K562 (cell line): Measurements from ENCODE around the gene IFT25.

Experiments used
- ATF4 ChIP-seq: fragments of 450-650 bp; formaldehyde crosslinking; IDR thresholded peaks from 2 replicates; pipeline ENCODE4 v1.4.0; 2022; ENCODE audit warnings: mild to moderate bottlenecking, moderate library complexity
- BHLHE40 ChIP-seq: IDR thresholded peaks from 2 replicates; pipeline ENCODE4 v1.6.1; 2011; ENCODE audit warnings: low read length, improper control_type of control experiment
- BRD9 ChIP-seq: fragments of 450-650 bp; IDR thresholded peaks from 2 replicates; pipeline ENCODE4 v1.6.1; 2018; ENCODE audit warnings: low read depth; ENCODE audit not compliant: partially characterized antibody
- CTCF ChIP-seq, 3 experiments: IDR thresholded peaks in 2 of 3; conservative IDR thresholded peaks in 1 of 3; 2 replicates each; pipeline ENCODE4 v1.5.1; 2011 to 2012; ENCODE audit warnings: low read length in 3 of 3, mild to moderate bottlenecking in 3 of 3, control low read depth in 2 of 3, improper control_type of control experiment in 1 of 3, inconsistent platforms in 1 of 3, low read depth in 1 of 3, mixed read lengths in 1 of 3, moderate library complexity in 1 of 3; ENCODE audit not compliant: insufficient read depth in 2 of 3
- DNMT1 ChIP-seq: fragments of 450-650 bp; IDR thresholded peaks from 2 replicates; pipeline ENCODE4 v1.6.1; 2016; ENCODE audit warnings: antibody characterized with exemption, mild to moderate bottlenecking
- EZH2 ChIP-seq: IDR thresholded peaks from 2 replicates; pipeline ENCODE4 v1.6.1; 2012; ENCODE audit warnings: low read depth, mild to moderate bottlenecking, inconsistent platforms, low read length, borderline replicate concordance
- FOSL1 ChIP-seq: fragments of 200-800 bp; sonication (Bioruptor generic); conservative IDR thresholded peaks from 2 replicates; pipeline ENCODE4 v1.6.1; 2016; ENCODE audit warnings: missing genetic modification characterization, missing compliant biosample characterization
- FOXJ3 ChIP-seq: sonication (generic); formaldehyde crosslinking; IDR thresholded peaks from 2 replicates; pipeline ENCODE4 v1.4.0; 2020; ENCODE audit warnings: mild to moderate bottlenecking, missing genetic modification reagents
- JUNB ChIP-seq: fragments of 450-650 bp; formaldehyde crosslinking; conservative IDR thresholded peaks from 2 replicates; pipeline ENCODE4 v1.4.0; 2020; ENCODE audit warnings: mild to moderate bottlenecking
- KAT2B ChIP-seq: IDR thresholded peaks from one replicate; pipeline ENCODE4 v1.6.1; 2012; ENCODE audit warnings: low read depth, mild to moderate bottlenecking, control low read depth, inconsistent platforms, low read length, moderate library complexity
- RFX5 ChIP-seq: IDR thresholded peaks from 2 replicates; pipeline ENCODE4 v1.6.1; 2011; ENCODE audit warnings: low read depth, mild to moderate bottlenecking, improper control_type of control experiment, low read length
- RNF219 ChIP-seq: fragments of 250-450 bp; sonication (Bioruptor Pico); IDR thresholded peaks from 2 replicates; pipeline ENCODE4 v1.5.0; 2022; ENCODE audit warnings: mild to moderate bottlenecking
- TOE1 ChIP-seq, 2 experiments: fragments of 450-650 bp in 1 of 2; sonication (generic) in 1 of 2; formaldehyde crosslinking in 1 of 2; IDR thresholded peaks; 2 replicates each; pipeline versions ENCODE4 v1.7.1 to v1.8.0; 2016 to 2022; ENCODE audit warnings: borderline replicate concordance in 2 of 2, mild to moderate bottlenecking in 2 of 2, antibody characterized with exemption in 1 of 2, inconsistent platforms in 1 of 2, low read depth in 1 of 2, missing genetic modification reagents in 1 of 2, moderate library complexity in 1 of 2
- ZNF512 ChIP-seq: IDR thresholded peaks from 2 replicates; pipeline ENCODE4 v1.6.1; 2016; ENCODE audit warnings: missing genetic modification characterization, missing compliant biosample characterization

GRCh38 chr1:53892911-53893310, 52.6 kb downstream of the IFT25 start:
- TF ChIP-seq BHLHE40 (no peak), DNMT1 (no peak), KAT2B (no peak), JUNB (CRISPR knock-in tag) (no peak), ZNF512 (tag) (no peak), EZH2 (no peak), BRD9 (no peak), RFX5 (no peak), ATF4 (CRISPR knock-in tag) (no peak), TOE1 (IDR thresholded peaks at IDR 0.05; ENCODE audit: borderline replicate concordance) (no peak), TOE1 (CRISPR knock-in tag; IDR thresholded peaks at IDR 0.05; ENCODE audit: borderline replicate concordance, low read depth) (no peak), FOSL1 (tag) (no peak), CTCF (IDR thresholded peaks at IDR 0.05 in 2 of 3, conservative IDR thresholded peaks at IDR 0.05 in 1 of 3; ENCODE audit: insufficient read depth in 2 of 3, low read depth in 1 of 3, low read length in 3 of 3) (no peak), RNF219 (CRISPR knock-in tag) (no peak), FOXJ3 (CRISPR knock-in tag) (no peak)
